SK-N-SH treated with all-trans-retinoic acid at 6 μM for 48 hours (cell line): Measurements from ENCODE around the gene PPM1B.
"Not testable (repeated sequence)": the region's sequence is repeated elsewhere in the genome, so short reads cannot be mapped to it uniquely, and the experiment has no call there.

Source experiments
- ATAC-seq: fragments of 200-7000 bp; cut with Tn5 transposase; 3 replicates; pipeline ENCODE4 v1.9.1; 2020; ENCODE audit warnings: mild to moderate bottlenecking, moderate library complexity
- ARNTL ChIP-seq: fragments of 450-650 bp; formaldehyde crosslinking; IDR thresholded peaks from 2 replicates; pipeline ENCODE4 v1.5.0; 2020; ENCODE audit warnings: low read depth, mild to moderate bottlenecking, moderate library complexity, borderline replicate concordance
- BACH2 ChIP-seq: fragments of 250-450 bp; sonication (Bioruptor Pico); IDR thresholded peaks from 2 replicates; pipeline ENCODE4 v1.9.0; 2021; ENCODE audit warnings: mild to moderate bottlenecking, borderline replicate concordance
- CREB5 ChIP-seq: fragments of 250-450 bp; sonication (Bioruptor Pico); IDR thresholded peaks from 2 replicates; pipeline ENCODE4 v1.5.1; 2020; ENCODE audit warnings: low read depth, mild to moderate bottlenecking, moderate library complexity
- CSDC2 ChIP-seq: fragments of 250-450 bp; sonication (Bioruptor Pico); IDR thresholded peaks from 2 replicates; pipeline ENCODE4 v1.5.0; 2020; ENCODE audit warnings: mild to moderate bottlenecking, moderate library complexity
- CSRNP3 ChIP-seq: fragments of 250-450 bp; sonication (Bioruptor Pico); IDR thresholded peaks from 2 replicates; pipeline ENCODE4 v1.5.1; 2021; ENCODE audit warnings: mild to moderate bottlenecking, moderate library complexity
- ESRRG ChIP-seq: fragments of 250-450 bp; sonication (Bioruptor Pico); IDR thresholded peaks from 2 replicates; pipeline ENCODE4 v1.6.1; 2021; ENCODE audit warnings: mild to moderate bottlenecking
- GLIS3 ChIP-seq: fragments of 250-450 bp; sonication (Bioruptor Pico); IDR thresholded peaks from 2 replicates; pipeline ENCODE4 v1.5.0; 2020; ENCODE audit warnings: mild to moderate bottlenecking, moderate library complexity
- ISL1 ChIP-seq: fragments of 250-450 bp; sonication (Bioruptor Pico); IDR thresholded peaks from 2 replicates; pipeline ENCODE4 v2.1.2; 2022; ENCODE audit warnings: mild to moderate bottlenecking, moderate library complexity
- OSR1 ChIP-seq: fragments of 250-450 bp; sonication (Bioruptor Pico); IDR thresholded peaks from 2 replicates; pipeline ENCODE4 v1.8.0; 2022; ENCODE audit warnings: moderate library complexity, mild to moderate bottlenecking, inconsistent platforms
- PATZ1 ChIP-seq: fragments of 250-450 bp; sonication (Bioruptor Pico); IDR thresholded peaks from 2 replicates; pipeline ENCODE4 v1.8.0; 2020; ENCODE audit warnings: mild to moderate bottlenecking, moderate library complexity, borderline replicate concordance
- POU6F1 ChIP-seq: fragments of 250-450 bp; sonication (Bioruptor Pico); IDR thresholded peaks from 2 replicates; pipeline ENCODE4 v1.8.0; 2021; ENCODE audit warnings: low read depth, mild to moderate bottlenecking, moderate library complexity, borderline replicate concordance
- PPARA ChIP-seq: fragments of 250-450 bp; sonication (Bioruptor Pico); IDR thresholded peaks from 2 replicates; pipeline ENCODE4 v1.5.0; 2020; ENCODE audit warnings: mild to moderate bottlenecking, borderline replicate concordance
- RARB ChIP-seq: fragments of 250-450 bp; sonication (Bioruptor Pico); IDR thresholded peaks from 2 replicates; pipeline ENCODE4 v1.8.0; 2021; ENCODE audit warnings: mild to moderate bottlenecking, moderate library complexity
- SNAI2 ChIP-seq: fragments of 250-450 bp; sonication (Bioruptor Pico); IDR thresholded peaks from 2 replicates; pipeline ENCODE4 v1.5.0; 2020; ENCODE audit warnings: mild to moderate bottlenecking, moderate library complexity
- TCF4 ChIP-seq: fragments of 250-450 bp; sonication (Bioruptor Pico); IDR thresholded peaks from 2 replicates; pipeline ENCODE4 v1.8.0; 2021; ENCODE audit warnings: mild to moderate bottlenecking, moderate library complexity, borderline replicate concordance
- TOX ChIP-seq: fragments of 250-450 bp; sonication (Bioruptor Pico); IDR thresholded peaks from 2 replicates; pipeline ENCODE4 v1.8.0; 2021; ENCODE audit warnings: mild to moderate bottlenecking, moderate library complexity, borderline replicate concordance
- TSHZ2 ChIP-seq: fragments of 250-450 bp; sonication (Bioruptor Pico); IDR thresholded peaks from 2 replicates; pipeline ENCODE4 v1.5.0; 2020; ENCODE audit warnings: mild to moderate bottlenecking, moderate library complexity
- ZC3H10 ChIP-seq: fragments of 250-450 bp; sonication (Bioruptor Pico); IDR thresholded peaks from 2 replicates; pipeline ENCODE4 v1.5.1; 2021; ENCODE audit warnings: mild to moderate bottlenecking, moderate library complexity
- ZFP3 ChIP-seq: fragments of 250-450 bp; sonication (Bioruptor Pico); IDR thresholded peaks from 2 replicates; pipeline ENCODE4 v1.5.0; 2020; ENCODE audit warnings: mild to moderate bottlenecking, moderate library complexity
- ZFP30 ChIP-seq: fragments of 450-650 bp; formaldehyde crosslinking; IDR thresholded peaks from 2 replicates; pipeline ENCODE4 v1.5.0; 2022; ENCODE audit warnings: mild to moderate bottlenecking, moderate library complexity
- ZNF565 ChIP-seq: fragments of 450-650 bp; formaldehyde crosslinking; conservative IDR thresholded peaks from 2 replicates; pipeline ENCODE4 v1.5.0; 2020; ENCODE audit warnings: low read depth, mild to moderate bottlenecking, moderate library complexity
- ZNF70 ChIP-seq: fragments of 450-650 bp; formaldehyde crosslinking; IDR thresholded peaks from 2 replicates; pipeline ENCODE4 v1.5.0; 2020; ENCODE audit warnings: mild to moderate bottlenecking, moderate library complexity
- ZNF8 ChIP-seq: fragments of 450-650 bp; formaldehyde crosslinking; IDR thresholded peaks from 2 replicates; pipeline ENCODE4 v1.5.0; 2020; ENCODE audit warnings: mild to moderate bottlenecking, moderate library complexity

The PPM1B gene

GRCh38 chr2:44203542-44203941, 34.9 kb downstream of the PPM1B start (continued):
- TF ChIP-seq POU6F1 (no peak), TCF4 (CRISPR knock-in tag) (no peak), OSR1 (CRISPR knock-in tag) (no peak), ZFP30 (no peak)

- no peak for ATAC-seq
- TF ChIP-seq BACH2 (CRISPR knock-in tag) (no peak), POU6F1 (no peak), PATZ1 (CRISPR knock-in tag) (no peak), TOX (CRISPR knock-in tag) (no peak), ISL1 (CRISPR knock-in tag) (no peak), TCF4 (CRISPR knock-in tag) (no peak), ZNF565 (CRISPR knock-in tag) (no peak), ZNF70 (CRISPR knock-in tag) (no peak), RARB (CRISPR knock-in tag) (no peak), GLIS3 (CRISPR knock-in tag) (no peak), CREB5 (no peak), CSRNP3 (CRISPR knock-in tag) (no peak), ZFP30 (no peak), TSHZ2 (CRISPR knock-in tag) (no peak), ZFP3 (no peak), PPARA (CRISPR knock-in tag) (no peak)
Observed at GRCh38 chr2:44205169-44205568, 36.5 kb downstream of the PPM1B start.

- TF ChIP-seq ESRRG (CRISPR knock-in tag): no peak
- no peak for TF ChIP-seq PPARA (CRISPR knock-in tag)
- no peak for TF ChIP-seq ZFP3
- no peak for TF ChIP-seq ZC3H10 (CRISPR knock-in tag)
- no peak for TF ChIP-seq ARNTL (CRISPR knock-in tag)
- no peak for TF ChIP-seq GLIS3 (CRISPR knock-in tag)
- no peak for TF ChIP-seq ZFP30
- TF ChIP-seq ZNF70 (CRISPR knock-in tag): no peak
- no peak for TF ChIP-seq BACH2 (CRISPR knock-in tag)
- no peak for TF ChIP-seq SNAI2 (CRISPR knock-in tag)
- TF ChIP-seq CREB5: no peak
- TF ChIP-seq ZNF8 (CRISPR knock-in tag): no peak
- TF ChIP-seq ISL1 (CRISPR knock-in tag): no peak
- TF ChIP-seq TCF4 (CRISPR knock-in tag): no peak
- no peak for TF ChIP-seq POU6F1
- no peak for TF ChIP-seq ZNF565 (CRISPR knock-in tag)
- no peak for TF ChIP-seq CSDC2 (CRISPR knock-in tag)
- ATAC-seq: no peak
Observed at GRCh38 chr2:44207102-44207501, 38.4 kb downstream of the PPM1B start.

GRCh38 chr2:44207648-44208047, 39.0 kb downstream of the PPM1B start:
- not testable (repeated sequence) for ATAC-seq
